ENCODE data around the gene ABHD14A. TPM values are rescaled to one million over a fixed set of nuclear protein-coding genes. Genes with fewer than 3 reads are reported as not detected.

The ABHD14A gene
- polyA plus RNA-seq, 1 of the 3 experiments (the other 2 are of a cell fraction), result 31.5 TPM

DNA sequence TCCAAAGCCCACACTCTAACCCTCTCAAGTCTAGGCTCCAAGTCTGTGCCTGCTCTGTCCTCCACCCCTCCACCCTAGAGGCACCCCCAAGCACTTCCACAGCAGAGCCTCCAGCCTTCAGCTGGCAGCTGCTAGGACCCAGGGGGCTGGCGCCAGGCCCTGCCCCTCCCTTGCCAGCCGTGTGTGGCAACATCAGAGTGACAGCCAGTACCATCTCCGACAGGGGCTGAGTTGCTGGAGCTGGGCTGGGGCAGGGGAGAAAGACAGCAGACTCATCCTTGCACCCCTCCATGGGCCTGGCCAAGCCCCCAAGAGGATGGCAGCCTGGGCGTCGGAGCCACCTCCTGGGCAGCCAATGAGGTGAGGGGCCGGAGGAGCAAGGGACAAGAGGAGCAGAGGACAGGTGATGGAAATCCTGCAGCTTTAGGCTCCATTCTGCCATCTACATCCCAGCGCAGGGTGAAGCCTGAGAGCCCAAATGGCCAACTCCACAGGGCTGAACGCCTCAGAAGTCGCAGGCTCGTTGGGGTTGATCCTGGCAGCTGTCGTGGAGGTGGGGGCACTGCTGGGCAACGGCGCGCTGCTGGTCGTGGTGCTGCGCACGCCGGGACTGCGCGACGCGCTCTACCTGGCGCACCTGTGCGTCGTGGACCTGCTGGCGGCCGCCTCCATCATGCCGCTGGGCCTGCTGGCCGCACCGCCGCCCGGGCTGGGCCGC is 19.5 kb upstream of the ABHD14A start, which contains the start of gene GPR62 (continued):
- TF ChIP-seq, protein P1, sequence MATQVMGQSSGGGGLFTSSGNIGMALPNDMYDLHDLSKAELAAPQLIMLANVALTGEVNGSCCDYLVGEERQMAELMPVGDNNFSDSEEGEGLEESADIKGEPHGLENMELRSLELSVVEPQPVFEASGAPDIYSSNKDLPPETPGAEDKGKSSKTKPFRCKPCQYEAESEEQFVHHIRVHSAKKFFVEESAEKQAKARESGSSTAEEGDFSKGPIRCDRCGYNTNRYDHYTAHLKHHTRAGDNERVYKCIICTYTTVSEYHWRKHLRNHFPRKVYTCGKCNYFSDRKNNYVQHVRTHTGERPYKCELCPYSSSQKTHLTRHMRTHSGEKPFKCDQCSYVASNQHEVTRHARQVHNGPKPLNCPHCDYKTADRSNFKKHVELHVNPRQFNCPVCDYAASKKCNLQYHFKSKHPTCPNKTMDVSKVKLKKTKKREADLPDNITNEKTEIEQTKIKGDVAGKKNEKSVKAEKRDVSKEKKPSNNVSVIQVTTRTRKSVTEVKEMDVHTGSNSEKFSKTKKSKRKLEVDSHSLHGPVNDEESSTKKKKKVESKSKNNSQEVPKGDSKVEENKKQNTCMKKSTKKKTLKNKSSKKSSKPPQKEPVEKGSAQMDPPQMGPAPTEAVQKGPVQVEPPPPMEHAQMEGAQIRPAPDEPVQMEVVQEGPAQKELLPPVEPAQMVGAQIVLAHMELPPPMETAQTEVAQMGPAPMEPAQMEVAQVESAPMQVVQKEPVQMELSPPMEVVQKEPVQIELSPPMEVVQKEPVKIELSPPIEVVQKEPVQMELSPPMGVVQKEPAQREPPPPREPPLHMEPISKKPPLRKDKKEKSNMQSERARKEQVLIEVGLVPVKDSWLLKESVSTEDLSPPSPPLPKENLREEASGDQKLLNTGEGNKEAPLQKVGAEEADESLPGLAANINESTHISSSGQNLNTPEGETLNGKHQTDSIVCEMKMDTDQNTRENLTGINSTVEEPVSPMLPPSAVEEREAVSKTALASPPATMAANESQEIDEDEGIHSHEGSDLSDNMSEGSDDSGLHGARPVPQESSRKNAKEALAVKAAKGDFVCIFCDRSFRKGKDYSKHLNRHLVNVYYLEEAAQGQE (IDR thresholded peaks at IDR 0.05; ENCODE audit: low read depth, low read length), result no peak
- TF ChIP-seq RAD21 (IDR thresholded peaks at IDR 0.05; ENCODE audit: low read length) (no peak), SMC3 (IDR thresholded peaks at IDR 0.05; ENCODE audit: low read depth, low read length) (no peak), MEF2A (IDR thresholded peaks at IDR 0.05; ENCODE audit: borderline replicate concordance, low read depth) (no peak), NFIC (IDR thresholded peaks at IDR 0.05; ENCODE audit: borderline replicate concordance) (no peak), SIN3A (IDR thresholded peaks at IDR 0.05; ENCODE audit: borderline replicate concordance, low read depth, low read length) (no peak), RCOR1 (IDR thresholded peaks at IDR 0.05; ENCODE audit: low read length) (no peak), EZH2phosphoT487 (IDR thresholded peaks at IDR 0.05; ENCODE audit: borderline replicate concordance, low read depth) (no peak), RFX5 (IDR thresholded peaks at IDR 0.05; ENCODE audit: low read length) (no peak)

DNA sequence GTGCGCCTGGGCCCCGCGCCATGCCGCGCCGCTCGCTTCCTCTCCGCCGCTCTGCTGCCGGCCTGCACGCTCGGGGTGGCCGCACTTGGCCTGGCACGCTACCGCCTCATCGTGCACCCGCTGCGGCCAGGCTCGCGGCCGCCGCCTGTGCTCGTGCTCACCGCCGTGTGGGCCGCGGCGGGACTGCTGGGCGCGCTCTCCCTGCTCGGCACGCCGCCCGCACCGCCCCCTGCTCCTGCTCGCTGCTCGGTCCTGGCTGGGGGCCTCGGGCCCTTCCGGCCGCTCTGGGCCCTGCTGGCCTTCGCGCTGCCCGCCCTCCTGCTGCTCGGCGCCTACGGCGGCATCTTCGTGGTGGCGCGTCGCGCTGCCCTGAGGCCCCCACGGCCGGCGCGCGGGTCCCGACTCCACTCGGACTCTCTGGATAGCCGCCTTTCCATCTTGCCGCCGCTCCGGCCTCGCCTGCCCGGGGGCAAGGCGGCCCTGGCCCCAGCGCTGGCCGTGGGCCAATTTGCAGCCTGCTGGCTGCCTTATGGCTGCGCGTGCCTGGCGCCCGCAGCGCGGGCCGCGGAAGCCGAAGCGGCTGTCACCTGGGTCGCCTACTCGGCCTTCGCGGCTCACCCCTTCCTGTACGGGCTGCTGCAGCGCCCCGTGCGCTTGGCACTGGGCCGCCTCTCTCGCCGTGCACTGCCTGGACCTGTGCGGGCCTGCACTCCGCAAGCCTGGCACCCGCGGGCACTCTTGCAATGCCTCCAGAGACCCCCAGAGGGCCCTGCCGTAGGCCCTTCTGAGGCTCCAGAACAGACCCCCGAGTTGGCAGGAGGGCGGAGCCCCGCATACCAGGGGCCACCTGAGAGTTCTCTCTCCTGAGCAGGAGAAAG is 18.7 kb upstream of the ABHD14A start:
- TF ChIP-seq CHD2 (IDR thresholded peaks at IDR 0.05; ENCODE audit: low read length, partially characterized antibody) (peak; percentile 35), NFIC (IDR thresholded peaks at IDR 0.05; ENCODE audit: borderline replicate concordance) (0 out of 2 replicates have a peak, but pooled peaks have one; percentile 36), TAF1 (IDR thresholded peaks at IDR 0.05; ENCODE audit: borderline replicate concordance, low read depth, low read length) (no peak), FOXM1 (IDR thresholded peaks at IDR 0.05; ENCODE audit: low read depth) (no peak)
- TF ChIP-seq, protein P2, sequence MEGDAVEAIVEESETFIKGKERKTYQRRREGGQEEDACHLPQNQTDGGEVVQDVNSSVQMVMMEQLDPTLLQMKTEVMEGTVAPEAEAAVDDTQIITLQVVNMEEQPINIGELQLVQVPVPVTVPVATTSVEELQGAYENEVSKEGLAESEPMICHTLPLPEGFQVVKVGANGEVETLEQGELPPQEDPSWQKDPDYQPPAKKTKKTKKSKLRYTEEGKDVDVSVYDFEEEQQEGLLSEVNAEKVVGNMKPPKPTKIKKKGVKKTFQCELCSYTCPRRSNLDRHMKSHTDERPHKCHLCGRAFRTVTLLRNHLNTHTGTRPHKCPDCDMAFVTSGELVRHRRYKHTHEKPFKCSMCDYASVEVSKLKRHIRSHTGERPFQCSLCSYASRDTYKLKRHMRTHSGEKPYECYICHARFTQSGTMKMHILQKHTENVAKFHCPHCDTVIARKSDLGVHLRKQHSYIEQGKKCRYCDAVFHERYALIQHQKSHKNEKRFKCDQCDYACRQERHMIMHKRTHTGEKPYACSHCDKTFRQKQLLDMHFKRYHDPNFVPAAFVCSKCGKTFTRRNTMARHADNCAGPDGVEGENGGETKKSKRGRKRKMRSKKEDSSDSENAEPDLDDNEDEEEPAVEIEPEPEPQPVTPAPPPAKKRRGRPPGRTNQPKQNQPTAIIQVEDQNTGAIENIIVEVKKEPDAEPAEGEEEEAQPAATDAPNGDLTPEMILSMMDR (IDR thresholded peaks at IDR 0.05), result peak; percentile 47
- peak; percentile 91 for DNase-seq
- Histone ChIP-seq H3F3A (replicated peaks; ENCODE audit: insufficient read depth) (peaks cover 14% of the 10 kb centered on the region), H3K79me2 (ENCODE audit: insufficient read depth) (no peaks in the 10 kb centered on the region), H3K4me3 (ENCODE audit: low read depth in 2 of 2, low read length in 1 of 2) (no peak overlapping the region; a peak in 1 of 4 replicates), H3K4me2 (no peak overlapping the region), H3K36me3 (replicated peaks in 1 of 2; ENCODE audit: control insufficient read depth in 1 of 2, insufficient read depth in 2 of 2, low read length in 1 of 2) (peaks cover 5 to 38% of the 10 kb centered on the region in 2 experiments), H3K4me1 (ENCODE audit: control insufficient read depth in 1 of 2, insufficient read depth in 2 of 2, low read depth in 1 of 2, low read length in 1 of 2) (peaks cover 4 to 12% of the 10 kb centered on the region in 2 experiments; a peak in 2 of 4 replicates), H2AFZ (ENCODE audit: low read depth) (no peak overlapping the region), H3K9me3 (no peaks in the 10 kb centered on the region), H3K27ac (ENCODE audit: low read depth in 2 of 2, low read length in 1 of 2) (peak overlapping the region in 1 of 2 experiments; percentile 53; a peak in 2 of 4 replicates), H3K27me3 (ENCODE audit: insufficient read depth) (no peaks in the 10 kb centered on the region), H3K9ac (no peak overlapping the region), H3K9me2 (no peaks in the 10 kb centered on the region), H4K20me1 (ENCODE audit: insufficient read depth) (no peaks in the 10 kb centered on the region)
- CTCF ChIA-PET, result interaction anchor here (0.7 to 10.7 kb wide), 11 partner anchors 7 to 48 kb away, joined by 3 to 84 read pairs (median 6); partner anchors contain the start of genes ABHD14A, ABHD14B, ACY1 and PARP3
- POLR2A ChIA-PET, result interaction anchor here (1.3 kb wide), 1 partner anchor 18 kb away, joined by 7 read pairs; the partner anchor contains the start of gene ABHD14B
- WGBS (ENCODE audit: low lambda C conversion rate), result 78% methylated on average over 40 of the region's 97 CpGs

All from SK-N-SH (cell line).